ENCODE measurements around the gene COPS2.

- TF ChIP-seq EZH2 (IDR thresholded peaks at IDR 0.05; ENCODE audit: borderline replicate concordance, insufficient read depth, low read depth, low read length, poor library complexity, severe bottlenecking): no peak
- no peak for TF ChIP-seq CTCF (IDR thresholded peaks at IDR 0.05)
Observed at GRCh38 chr15:49178497-49178896, 23.1 kb upstream of the COPS2 start.

All from B cell (primary cell).